ENCODE data around the gene F2RL3. TPM values are rescaled to one million over a fixed set of nuclear protein-coding genes. Genes with fewer than 3 reads are reported as not detected.

The F2RL3 gene
- 0.01 TPM in 1 of 3 replicates, not detected in the others for polyA plus RNA-seq
- not detected for polyA plus RNA-seq (2011; ENCODE audit: low read depth)
- polyA plus RNA-seq (2011; cell fraction: cytosol; rRNA removed), result not detected in 2 replicates
- not detected in 2 replicates for polyA plus RNA-seq (2011; cell fraction: nucleus; rRNA removed)
- 0.04 TPM in 1 of 2 replicates, not detected in the other for polyA plus RNA-seq (2012; ENCODE audit: low replicate concordance)
- not detected in 3 replicates for polyA minus RNA-seq
- not detected for polyA minus RNA-seq (2011; cell fraction: cytosol; rRNA and poly(A)+ RNA removed)
- polyA minus RNA-seq (2011; cell fraction: nucleus; rRNA and poly(A)+ RNA removed), result not detected in 2 replicates

DNA sequence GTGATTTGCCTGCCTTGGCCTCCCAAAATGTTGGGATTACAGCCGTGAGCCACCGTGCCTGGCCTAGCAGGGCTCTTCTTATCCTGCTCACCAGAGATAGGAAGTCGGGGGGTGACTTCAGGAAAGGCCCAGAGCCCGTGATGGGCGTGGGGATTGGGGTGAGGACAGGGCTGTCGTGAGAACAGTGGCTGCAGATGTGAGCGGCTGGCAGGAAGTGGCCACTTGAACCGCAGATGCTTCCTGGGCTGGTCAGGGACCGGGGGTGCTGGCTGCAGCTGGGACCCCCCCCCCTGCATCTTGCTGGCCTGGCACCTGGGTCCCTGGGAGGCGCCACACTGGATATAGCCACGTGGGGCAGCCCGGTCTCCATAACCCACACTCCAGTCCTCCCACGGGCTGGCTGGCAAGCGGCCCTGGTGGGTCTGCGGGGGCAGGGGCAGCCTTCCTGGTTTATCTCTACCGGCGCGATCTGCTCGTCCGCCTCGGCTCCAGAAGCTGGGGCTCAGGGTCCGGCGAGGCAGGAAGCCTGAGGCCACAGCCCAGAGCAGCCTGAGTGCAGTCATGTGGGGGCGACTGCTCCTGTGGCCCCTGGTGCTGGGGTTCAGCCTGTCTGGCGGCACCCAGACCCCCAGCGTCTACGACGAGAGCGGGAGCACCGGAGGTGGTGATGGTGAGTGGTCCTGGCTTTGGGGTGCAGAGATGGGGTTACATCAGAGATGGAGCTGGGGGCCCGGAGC is at the start of gene F2RL3:
TSS of gene F2RL3 (plus strand) at position 371 of the 737 bp plus-strand sequence. CDS start at position 562, 191 bp downstream.
- Histone ChIP-seq H3K9ac (ENCODE audit: control insufficient read depth, extremely low read depth, insufficient read depth, low read length) (no peak within 1 kb of the TSS), H3K9me1 (ENCODE audit: control insufficient read depth, extremely low read depth, insufficient read depth, low read length) (no peaks in the 10 kb centered on the region), H3K36me3 (ENCODE audit: control insufficient read depth in 2 of 2, extremely low read depth in 1 of 2, insufficient read depth in 2 of 2, low read length in 2 of 2) (no peaks in the 10 kb centered on the region), H4K20me1 (ENCODE audit: control insufficient read depth, extremely low read depth, insufficient read depth, low read length) (no peaks in the 10 kb centered on the region), H3K27me3 (ENCODE audit: control insufficient read depth, extremely low read depth, insufficient read depth, low read length) (no peaks in the 10 kb centered on the region), H3K9me3 (ENCODE audit: control insufficient read depth, low read depth, low read length) (no peaks in the 10 kb centered on the region), H3K4me1 (ENCODE audit: control insufficient read depth, extremely low read depth, insufficient read depth, low read length) (peaks cover under 1% of the 10 kb centered on the region), H3K4me3 (ENCODE audit: control insufficient read depth in 2 of 3, extremely low read depth in 1 of 3, insufficient read depth in 2 of 3, low read depth in 1 of 3, low read length in 3 of 3) (no peak within 1 kb of the TSS), H3K4me2 (ENCODE audit: control insufficient read depth, extremely low read depth, insufficient read depth, low read depth, low read length) (no peak within 1 kb of the TSS), H2AFZ (ENCODE audit: control insufficient read depth, low read length) (no peak within 1 kb of the TSS), H3K27ac (ENCODE audit: control insufficient read depth, insufficient read depth, low read length) (no peak within 1 kb of the TSS), H3K79me2 (ENCODE audit: control insufficient read depth, insufficient read depth, low read length) (no peaks in the 10 kb centered on the region)
- dilution Hi-C loops (cut with MboI; ENCODE audit: extremely low pct_ligation_motif_present, low sequenced_read_pairs), result no loop called here
- FAIRE-seq, result no peak
- DNase-seq (ENCODE audit: low read depth, low spot score), result no peak
- TF ChIP-seq, protein P1, sequence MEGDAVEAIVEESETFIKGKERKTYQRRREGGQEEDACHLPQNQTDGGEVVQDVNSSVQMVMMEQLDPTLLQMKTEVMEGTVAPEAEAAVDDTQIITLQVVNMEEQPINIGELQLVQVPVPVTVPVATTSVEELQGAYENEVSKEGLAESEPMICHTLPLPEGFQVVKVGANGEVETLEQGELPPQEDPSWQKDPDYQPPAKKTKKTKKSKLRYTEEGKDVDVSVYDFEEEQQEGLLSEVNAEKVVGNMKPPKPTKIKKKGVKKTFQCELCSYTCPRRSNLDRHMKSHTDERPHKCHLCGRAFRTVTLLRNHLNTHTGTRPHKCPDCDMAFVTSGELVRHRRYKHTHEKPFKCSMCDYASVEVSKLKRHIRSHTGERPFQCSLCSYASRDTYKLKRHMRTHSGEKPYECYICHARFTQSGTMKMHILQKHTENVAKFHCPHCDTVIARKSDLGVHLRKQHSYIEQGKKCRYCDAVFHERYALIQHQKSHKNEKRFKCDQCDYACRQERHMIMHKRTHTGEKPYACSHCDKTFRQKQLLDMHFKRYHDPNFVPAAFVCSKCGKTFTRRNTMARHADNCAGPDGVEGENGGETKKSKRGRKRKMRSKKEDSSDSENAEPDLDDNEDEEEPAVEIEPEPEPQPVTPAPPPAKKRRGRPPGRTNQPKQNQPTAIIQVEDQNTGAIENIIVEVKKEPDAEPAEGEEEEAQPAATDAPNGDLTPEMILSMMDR (optimal IDR thresholded peaks at IDR 0.05 in 1 of 3, IDR thresholded peaks at IDR 0.05 in 1 of 3, conservative IDR thresholded peaks at IDR 0.05 in 1 of 3; ENCODE audit: extremely low read depth in 1 of 3, insufficient read depth in 2 of 3, low read length in 3 of 3), result no peak
- TF ChIP-seq EZH2 (IDR thresholded peaks at IDR 0.05; ENCODE audit: low read length), result no peak

DNA sequence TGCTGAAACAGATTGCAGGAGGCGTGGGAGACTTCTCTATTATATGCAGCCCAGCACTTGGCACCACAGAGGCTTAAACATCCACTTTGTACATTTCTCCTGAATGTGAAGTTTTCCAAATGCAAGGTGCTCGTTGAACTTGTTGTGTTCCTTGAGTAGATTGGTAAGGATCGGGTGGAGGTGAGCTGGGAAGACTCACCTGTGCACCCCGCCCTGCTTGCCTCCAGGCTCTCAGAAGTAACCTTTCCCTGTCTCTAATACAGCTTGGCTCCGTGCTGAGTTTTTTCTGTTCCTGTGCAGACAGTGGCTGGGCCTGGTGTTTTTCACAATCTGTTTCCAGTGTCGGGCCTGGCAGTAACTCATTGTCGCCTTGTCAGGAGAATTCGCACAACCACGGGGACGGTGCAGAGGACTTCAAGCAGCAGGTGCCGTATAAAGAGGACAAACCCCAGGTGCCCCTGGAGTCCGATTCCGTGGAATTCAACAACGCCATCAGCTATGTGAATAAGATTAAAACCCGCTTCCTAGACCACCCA is 47.3 kb upstream of the F2RL3 start:
- dilution Hi-C loops (cut with MboI; ENCODE audit: extremely low pct_ligation_motif_present, low sequenced_read_pairs), result no loop called here
- Histone ChIP-seq H2AFZ (ENCODE audit: control insufficient read depth, low read length) (no peak overlapping the region), H3K79me2 (ENCODE audit: control insufficient read depth, insufficient read depth, low read length) (peaks cover 42% of the 10 kb centered on the region), H3K9me1 (ENCODE audit: control insufficient read depth, extremely low read depth, insufficient read depth, low read length) (peaks cover 2% of the 10 kb centered on the region), H3K4me3 (ENCODE audit: control insufficient read depth in 2 of 3, extremely low read depth in 1 of 3, insufficient read depth in 2 of 3, low read depth in 1 of 3, low read length in 3 of 3) (no peak overlapping the region), H3K4me2 (ENCODE audit: control insufficient read depth, extremely low read depth, insufficient read depth, low read depth, low read length) (no peak overlapping the region), H3K36me3 (ENCODE audit: control insufficient read depth in 2 of 2, extremely low read depth in 1 of 2, insufficient read depth in 2 of 2, low read length in 2 of 2) (peaks cover 19 to 54% of the 10 kb centered on the region in 2 experiments), H4K20me1 (ENCODE audit: control insufficient read depth, extremely low read depth, insufficient read depth, low read length) (peaks cover 3% of the 10 kb centered on the region), H3K27ac (ENCODE audit: control insufficient read depth, insufficient read depth, low read length) (no peak overlapping the region), H3K27me3 (ENCODE audit: control insufficient read depth, extremely low read depth, insufficient read depth, low read length) (no peaks in the 10 kb centered on the region), H3K9ac (ENCODE audit: control insufficient read depth, extremely low read depth, insufficient read depth, low read length) (no peak overlapping the region), H3K9me3 (ENCODE audit: control insufficient read depth, low read depth, low read length) (no peaks in the 10 kb centered on the region), H3K4me1 (ENCODE audit: control insufficient read depth, extremely low read depth, insufficient read depth, low read length) (no peaks in the 10 kb centered on the region)
- no peak for FAIRE-seq
- no peak for DNase-seq (ENCODE audit: low read depth, low spot score)
- TF ChIP-seq, protein P1 (optimal IDR thresholded peaks at IDR 0.05 in 1 of 3, IDR thresholded peaks at IDR 0.05 in 1 of 3, conservative IDR thresholded peaks at IDR 0.05 in 1 of 3; ENCODE audit: extremely low read depth in 1 of 3, insufficient read depth in 2 of 3, low read length in 3 of 3), result no peak

Measured in keratinocyte (primary cell).